K562 (cell line): ENCODE results near the gene CD300C. TPM values are rescaled to one million over a fixed set of nuclear protein-coding genes. Genes with fewer than 3 reads are reported as not detected.

Experiments
- ATAC-seq: fragments of 200-7000 bp; cut with Tn5 transposase; 3 replicates; pipeline ENCODE4 v1.9.1; 2020; ENCODE audit warnings: moderate library complexity
- BruUV-seq: library from RNA; stranded (reverse); fragments of 400-500 nt; replicated peaks from 2 replicates; lab custom pipeline; 2021; lab: Mats Ljungman, UMichigan
- CTCF ChIA-PET: fragments of 300-600 bp; formaldehyde crosslinking; extraction: SDS; loops from one replicate; lab custom pipeline; 2021; ENCODE audit warnings: low intra/inter-chr PET ratio; lab: Yijun Ruan, JAX
- POLR2A ChIA-PET: fragments of 300-600, 350-650 bp; sonication (Branson Sonifier 250); formaldehyde crosslinking; extraction: SDS; loops from one replicate; lab custom pipeline; 2021; ENCODE audit warnings: antibody characterized with exemption, inconsistent platforms; lab: Yijun Ruan, JAX
- DNase-seq, 4 experiments: peaks; one replicate each; pipeline versions ENCODE4 v3.0.0 to v3.0.0-alpha.2; 2011 to 2018; ENCODE audit warnings: low spot score in 3 of 4, mixed read lengths in 3 of 4; ENCODE audit errors: extremely low read depth in 1 of 4
- FAIRE-seq: peaks from 2 replicates; lab custom pipeline; 2011; peaks lifted over from hg19 to GRCh38; lab: Jason Lieb, UNC
- H2AFZ ChIP-seq: 2 replicates; pipeline ENCODE4 v1.6.0; 2011; ENCODE audit warnings: low read depth, low read length, control low read depth, inconsistent platforms
- H3K27ac ChIP-seq: fragments of 200-600 bp; 3 replicates; pipeline ENCODE4 v1.8.0; 2011; ENCODE audit warnings: low read depth, mild to moderate bottlenecking, control low read depth, inconsistent platforms, low read length, moderate library complexity, mixed read lengths; ENCODE audit errors: extremely low read depth
- H3K27me3 ChIP-seq, 2 experiments: fragments of 300-600 bp in 1 of 2; 2 replicates in 1 of 2; 3 replicates in 1 of 2; pipeline versions ENCODE4 v1.6.0 to v1.8.0; 2011; ENCODE audit warnings: inconsistent platforms in 2 of 2, low read length in 2 of 2, mild to moderate bottlenecking in 1 of 2, mixed read lengths in 1 of 2, moderate library complexity in 1 of 2; ENCODE audit not compliant: control insufficient read depth in 2 of 2, insufficient read depth in 2 of 2
- H3K36me3 ChIP-seq: fragments of 300-600 bp; 3 replicates; pipeline ENCODE4 v1.8.0; 2011; ENCODE audit warnings: mild to moderate bottlenecking, low read length, inconsistent platforms; ENCODE audit not compliant: control insufficient read depth, insufficient read depth
- H3K4me1 ChIP-seq, 2 experiments: fragments of 200-600 bp in 1 of 2; replicated peaks in 1 of 2; 2 replicates in 1 of 2; 3 replicates in 1 of 2; pipeline versions ENCODE4 v1.5.1 to v1.8.0; 2011; ENCODE audit warnings: inconsistent platforms in 2 of 2, low read length in 2 of 2, mild to moderate bottlenecking in 1 of 2, mixed read lengths in 1 of 2, moderate library complexity in 1 of 2; ENCODE audit not compliant: control insufficient read depth in 2 of 2, insufficient read depth in 2 of 2
- H3K4me2 ChIP-seq: 2 replicates; pipeline ENCODE4 v1.6.1; 2011; ENCODE audit warnings: low read length, control low read depth, inconsistent platforms, mixed read lengths; ENCODE audit not compliant: insufficient read depth
- H3K4me3 ChIP-seq: fragments of 200-600 bp; sonication (generic), shearing (Covaris generic); 2 replicates; pipeline ENCODE4 v1.5.1; 2016; ENCODE audit warnings: control low read depth, inconsistent platforms
- H3K79me2 ChIP-seq: fragments of 200-600 bp; 3 replicates; pipeline ENCODE4 v1.8.0; 2011; ENCODE audit warnings: low read length, inconsistent platforms; ENCODE audit not compliant: control insufficient read depth, insufficient read depth
- H3K9ac ChIP-seq, 2 experiments: 2 replicates each; pipeline versions ENCODE4 v1.6.0 to v1.6.1; 2011; ENCODE audit warnings: low read depth in 2 of 2, low read length in 2 of 2, control low read depth in 1 of 2, inconsistent platforms in 1 of 2, mild to moderate bottlenecking in 1 of 2, mixed read lengths in 1 of 2; ENCODE audit not compliant: insufficient read depth in 1 of 2
- H3K9me1 ChIP-seq: one replicate; pipeline ENCODE4 v1.6.0; 2011; ENCODE audit warnings: inconsistent platforms, mild to moderate bottlenecking, low read length, moderate library complexity; ENCODE audit not compliant: control insufficient read depth, insufficient read depth
- H3K9me3 ChIP-seq: replicated peaks from 2 replicates; pipeline ENCODE4 v1.5.1; 2011; ENCODE audit warnings: low read depth, low read length, inconsistent platforms; ENCODE audit not compliant: control insufficient read depth, insufficient read depth
- H4K20me1 ChIP-seq: replicated peaks from 2 replicates; pipeline ENCODE4 v1.6.1; 2011; ENCODE audit warnings: low read length, inconsistent platforms, mixed read lengths; ENCODE audit not compliant: control insufficient read depth, insufficient read depth
- BCOR ChIP-seq: fragments of 450-650 bp; IDR thresholded peaks from 2 replicates; pipeline ENCODE4 v1.6.1; 2016
- E2F1 ChIP-seq: sonication (generic); formaldehyde crosslinking; IDR thresholded peaks from 2 replicates; pipeline ENCODE4 v1.8.1; 2023; ENCODE audit warnings: mild to moderate bottlenecking, missing genetic modification reagents, moderate library complexity
- ESRRB ChIP-seq: fragments of 250-450 bp; sonication (Bioruptor Pico); IDR thresholded peaks from 2 replicates; pipeline ENCODE4 v1.5.0; 2020; ENCODE audit warnings: mild to moderate bottlenecking, moderate library complexity, borderline replicate concordance
- FOXP1 ChIP-seq: sonication (generic); formaldehyde crosslinking; IDR thresholded peaks from 2 replicates; pipeline ENCODE4 v1.8.0; 2022; ENCODE audit warnings: mild to moderate bottlenecking, missing genetic modification reagents
- HDAC3 ChIP-seq: fragments of 450-650 bp; IDR thresholded peaks from 2 replicates; pipeline ENCODE4 v1.6.1; 2018; ENCODE audit warnings: borderline replicate concordance, mild to moderate bottlenecking, moderate library complexity; ENCODE audit not compliant: partially characterized antibody
- MTA3 ChIP-seq: fragments of 450-650 bp; formaldehyde crosslinking; IDR thresholded peaks from 2 replicates; pipeline ENCODE4 v1.6.1; 2017; ENCODE audit warnings: mild to moderate bottlenecking, borderline replicate concordance
- NCOA4 ChIP-seq: fragments of 450-650 bp; IDR thresholded peaks from 2 replicates; pipeline ENCODE4 v1.6.1; 2018; ENCODE audit warnings: mild to moderate bottlenecking; ENCODE audit not compliant: partially characterized antibody
- NFE2L1 ChIP-seq: fragments of 450-650 bp; IDR thresholded peaks from 2 replicates; pipeline ENCODE4 v1.6.1; 2016; ENCODE audit warnings: missing genetic modification characterization, low read depth, mild to moderate bottlenecking, missing compliant biosample characterization, moderate library complexity, borderline replicate concordance
- SIX5 ChIP-seq, 2 experiments: IDR thresholded peaks; 2 replicates each; pipeline ENCODE4 v1.6.1; 2011; ENCODE audit warnings: low read length in 2 of 2, borderline replicate concordance in 1 of 2, low read depth in 1 of 2, mild to moderate bottlenecking in 1 of 2, moderate library complexity in 1 of 2; ENCODE audit not compliant: insufficient read depth in 1 of 2
- U2AF1 ChIP-seq: fragments of 200-400 bp; formaldehyde crosslinking; optimal IDR thresholded peaks from 2 replicates; pipeline ENCODE3; 2017; ENCODE audit warnings: mild to moderate bottlenecking, low read depth, low read length, moderate library complexity
- ZNF316 ChIP-seq: fragments of 450-650 bp; IDR thresholded peaks from 2 replicates; pipeline ENCODE4 v1.6.1; 2016
- ZNF445 ChIP-seq: fragments of 250-450 bp; sonication (Bioruptor Pico); IDR thresholded peaks from 2 replicates; pipeline ENCODE4 v1.4.0; 2020; ENCODE audit warnings: low read depth, mild to moderate bottlenecking, moderate library complexity
- ZNF696 ChIP-seq: fragments of 250-450 bp; sonication (Bioruptor Pico); conservative IDR thresholded peaks from 2 replicates; pipeline ENCODE4 v1.4.0; 2020; ENCODE audit warnings: mild to moderate bottlenecking, moderate library complexity
- WGBS: fragments of 100-300 bp; shearing (Covaris generic); methylation state at CpG from one replicate; pipeline ENCODE4 v1.1.6; 2016; ENCODE audit warnings: low coverage, mixed read lengths; ENCODE audit not compliant: insufficient coverage; ENCODE audit errors: missing lambda C conversion rate; 5-methylcytosine and 5-hydroxymethylcytosine counted together
- in situ Hi-C: fragments of 300-500 bp; cut with MboI; formaldehyde crosslinking; loops from 4 replicates; pipeline ENCODE4 v1.15.0; 2018; ENCODE audit warnings: inconsistent platforms, mixed read lengths
- intact Hi-C: fragments of 100-400 bp; cut with micrococcal nuclease; formaldehyde crosslinking; loops from 2 replicates; pipeline ENCODE4 v1.14.2; 2022
- polyA plus RNA-seq, 8 experiments: library from polyadenylated mRNA; depleted of rRNA in 4 of 8; stranded (reverse) in 5 of 8; unstranded in 3 of 8; fragments of >200 nt; fragmentation: Nextera tagmentation in 2 of 8; fragmentation: Illumina TruSeq in 1 of 8; extraction: Ambion mirVana in 2 of 8; extraction: Trizol in 1 of 8; gene quantifications; 2 replicates each; pipeline versions ENCODE4 v1.2.1 to v1.2.3, GENCODE V29; 2011 to 2014; ENCODE audit warnings: inconsistent platforms in 1 of 8, missing spikeins in 1 of 8
- total RNA-seq, 7 experiments: library from RNA; depleted of rRNA in 6 of 7; stranded (reverse); fragments of >200 nt in 6 of 7; fragmentation: Illumina TruSeq in 2 of 7; extraction: Trizol in 2 of 7; gene quantifications; 2 replicates each; pipeline versions ENCODE4 v1.2.1 to v1.2.3, GENCODE V29; 2011 to 2021; ENCODE audit warnings: low replicate concordance in 1 of 7
- TF ChIP-seq, protein P1 (sequence below): fragments of 250-450 bp; sonication (Bioruptor Pico); IDR thresholded peaks from 2 replicates; pipeline ENCODE4 v1.4.0; 2020; ENCODE audit warnings: mild to moderate bottlenecking, moderate library complexity
- TF ChIP-seq, protein P2 (sequence below): conservative IDR thresholded peaks from 2 replicates; pipeline ENCODE4 v1.6.1; 2011; ENCODE audit warnings: low read depth, mild to moderate bottlenecking, low read length; ENCODE audit not compliant: control insufficient read depth

Gene CD300C
- total and polyA plus RNA-seq, 9 of the 15 experiments (the other 6 are each of a cell fraction or from before 2014, with no cell fraction given) = 0.04 to 0.16 (median 0.07) TPM; not detected in 6

GRCh38 chr17:74543406-74543805, 2.5 kb downstream of the CD300C start (continued):
- TF ChIP-seq, protein P1, sequence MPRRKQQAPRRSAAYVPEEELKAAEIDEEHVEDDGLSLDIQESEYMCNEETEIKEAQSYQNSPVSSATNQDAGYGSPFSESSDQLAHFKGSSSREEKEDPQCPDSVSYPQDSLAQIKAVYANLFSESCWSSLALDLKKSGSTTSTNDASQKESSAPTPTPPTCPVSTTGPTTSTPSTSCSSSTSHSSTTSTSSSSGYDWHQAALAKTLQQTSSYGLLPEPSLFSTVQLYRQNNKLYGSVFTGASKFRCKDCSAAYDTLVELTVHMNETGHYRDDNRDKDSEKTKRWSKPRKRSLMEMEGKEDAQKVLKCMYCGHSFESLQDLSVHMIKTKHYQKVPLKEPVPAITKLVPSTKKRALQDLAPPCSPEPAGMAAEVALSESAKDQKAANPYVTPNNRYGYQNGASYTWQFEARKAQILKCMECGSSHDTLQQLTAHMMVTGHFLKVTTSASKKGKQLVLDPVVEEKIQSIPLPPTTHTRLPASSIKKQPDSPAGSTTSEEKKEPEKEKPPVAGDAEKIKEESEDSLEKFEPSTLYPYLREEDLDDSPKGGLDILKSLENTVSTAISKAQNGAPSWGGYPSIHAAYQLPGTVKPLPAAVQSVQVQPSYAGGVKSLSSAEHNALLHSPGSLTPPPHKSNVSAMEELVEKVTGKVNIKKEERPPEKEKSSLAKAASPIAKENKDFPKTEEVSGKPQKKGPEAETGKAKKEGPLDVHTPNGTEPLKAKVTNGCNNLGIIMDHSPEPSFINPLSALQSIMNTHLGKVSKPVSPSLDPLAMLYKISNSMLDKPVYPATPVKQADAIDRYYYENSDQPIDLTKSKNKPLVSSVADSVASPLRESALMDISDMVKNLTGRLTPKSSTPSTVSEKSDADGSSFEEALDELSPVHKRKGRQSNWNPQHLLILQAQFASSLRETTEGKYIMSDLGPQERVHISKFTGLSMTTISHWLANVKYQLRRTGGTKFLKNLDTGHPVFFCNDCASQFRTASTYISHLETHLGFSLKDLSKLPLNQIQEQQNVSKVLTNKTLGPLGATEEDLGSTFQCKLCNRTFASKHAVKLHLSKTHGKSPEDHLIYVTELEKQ (CRISPR knock-in tag) = no peak
- no peak for TF ChIP-seq ESRRB

GRCh38 chr17:74542727-74543383, 3.1 kb downstream of the CD300C start:
- WGBS = 2% methylated on average over 17 of the region's 17 CpGs
- no peak for DNase-seq
- H2AFZ ChIP-seq = no peak overlapping the region
- ChIA-PET POLR2A (no interaction called here), CTCF (no interaction called here)
- no peak for ATAC-seq
- peaks cover 0 to 90% of the 10 kb centered on the region in 2 experiments; a peak in 3 of 5 replicates for H3K27me3 ChIP-seq
- H3K79me2 ChIP-seq = no peaks in the 10 kb centered on the region
- H4K20me1 ChIP-seq = no peaks in the 10 kb centered on the region; the same call in 1 of the 2 replicates
- BruUV-seq = no TSS peak
- in situ Hi-C loops = no loop called here
- no peak overlapping the region for H3K27ac ChIP-seq
- H3K9me1 ChIP-seq = no peaks in the 10 kb centered on the region
- no peak overlapping the region for H3K9ac ChIP-seq
- H3K9me3 ChIP-seq = no peaks in the 10 kb centered on the region
- H3K4me3 ChIP-seq = no peak overlapping the region
- no peak for FAIRE-seq
- H3K36me3 ChIP-seq = no peaks in the 10 kb centered on the region
- H3K4me2 ChIP-seq = no peak overlapping the region
- intact Hi-C loops = no loop called here
- no peaks in the 10 kb centered on the region; a peak in 1 of 5 replicates for H3K4me1 ChIP-seq
- TF ChIP-seq ZNF696 (CRISPR knock-in tag) = no peak
- TF ChIP-seq MTA3 = no peak
- no peak for TF ChIP-seq SIX5 (IDR thresholded peaks at IDR 0.05; ENCODE audit: borderline replicate concordance in 1 of 2, insufficient read depth in 1 of 2, low read depth in 1 of 2, low read length in 2 of 2)
- no peak for TF ChIP-seq FOXP1
- TF ChIP-seq ZNF445 (CRISPR knock-in tag) = no peak
- no peak for TF ChIP-seq NCOA4
- TF ChIP-seq NFE2L1 (tag) = no peak
- TF ChIP-seq U2AF1 = no peak
- no peak for TF ChIP-seq HDAC3
- TF ChIP-seq ZNF316 = no peak
- TF ChIP-seq, protein P2, sequence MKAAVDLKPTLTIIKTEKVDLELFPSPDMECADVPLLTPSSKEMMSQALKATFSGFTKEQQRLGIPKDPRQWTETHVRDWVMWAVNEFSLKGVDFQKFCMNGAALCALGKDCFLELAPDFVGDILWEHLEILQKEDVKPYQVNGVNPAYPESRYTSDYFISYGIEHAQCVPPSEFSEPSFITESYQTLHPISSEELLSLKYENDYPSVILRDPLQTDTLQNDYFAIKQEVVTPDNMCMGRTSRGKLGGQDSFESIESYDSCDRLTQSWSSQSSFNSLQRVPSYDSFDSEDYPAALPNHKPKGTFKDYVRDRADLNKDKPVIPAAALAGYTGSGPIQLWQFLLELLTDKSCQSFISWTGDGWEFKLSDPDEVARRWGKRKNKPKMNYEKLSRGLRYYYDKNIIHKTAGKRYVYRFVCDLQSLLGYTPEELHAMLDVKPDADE = no peak
- no peak for TF ChIP-seq E2F1 (CRISPR knock-in tag)
- no peak for TF ChIP-seq BCOR
